Activated CD4-positive, alpha-beta memory T cell treated with anti-CD3 and anti-CD28 coated beads for 36 hours (primary cell): ENCODE results near the gene KSR1. TPM values are rescaled to one million over a fixed set of nuclear protein-coding genes. Genes with fewer than 3 reads are reported as not detected.

ENCODE experiments used
- CTCF ChIA-PET: fragments of 350-600 bp; sonication (Branson Sonifier 250); formaldehyde crosslinking; loops from one replicate; lab custom pipeline; 2021; ENCODE audit warnings: antibody characterized with exemption, inconsistent platforms; lab: Charles Lee
- POLR2A ChIA-PET: fragments of 350-600 bp; sonication (Branson Sonifier 250); formaldehyde crosslinking; loops from one replicate; lab custom pipeline; 2021; ENCODE audit warnings: antibody characterized with exemption; lab: Charles Lee
- DNase-seq: peaks from one replicate; pipeline ENCODE4 v3.0.0-alpha.2; 2020
- H3K27ac Mint-ChIP-seq: one replicate; pipeline ENCODE4 v1.8.0; 2021; ENCODE audit warnings: mixed read lengths
- H3K27me3 Mint-ChIP-seq: one replicate; pipeline ENCODE4 v1.8.0; 2021; ENCODE audit warnings: mixed read lengths
- H3K36me3 Mint-ChIP-seq: one replicate; pipeline ENCODE4 v1.8.0; 2021; ENCODE audit warnings: mixed read lengths
- H3K4me1 Mint-ChIP-seq: one replicate; pipeline ENCODE4 v1.8.0; 2021; ENCODE audit warnings: low read depth, mixed read lengths
- H3K4me3 Mint-ChIP-seq: one replicate; pipeline ENCODE4 v1.8.0; 2021; ENCODE audit warnings: mild to moderate bottlenecking, mixed read lengths
- H3K9me3 Mint-ChIP-seq: one replicate; pipeline ENCODE4 v1.8.0; 2021; ENCODE audit warnings: mixed read lengths
- intact Hi-C: fragments of 100-400 bp; cut with micrococcal nuclease; formaldehyde crosslinking; loops from one replicate; pipeline ENCODE4 v1.15.1; 2023
- total RNA-seq, 2 experiments: library from RNA; stranded (reverse); gene quantifications; one replicate each; pipeline ENCODE4 v1.2.3, GENCODE V29; 2021

Gene KSR1
- total RNA-seq, 2 experiments from 2014 or later, result 55.0 to 60.8 TPM

GRCh38 chr17:27477050-27477888 lies 21.0 kb downstream of the KSR1 start:
- POLR2A ChIA-PET, result no interaction called here
- H3K36me3 Mint-ChIP-seq, result peaks cover 4% of the 10 kb centered on the region
- H3K4me1 Mint-ChIP-seq, result peaks cover 95% of the 10 kb centered on the region
- H3K9me3 Mint-ChIP-seq, result no peaks in the 10 kb centered on the region
- no peaks in the 10 kb centered on the region for H3K27me3 Mint-ChIP-seq
- CTCF ChIA-PET, result interaction anchor here (0.6 to 1.9 kb wide), 5 partner anchors 11 to 126 kb away, joined by 3 to 5 read pairs (median 5); no protein-coding TSS in a partner anchor
- DNase-seq, result no peak
- intact Hi-C loops, result loop anchor here (10.0 kb wide), 2 partner anchors 48 to 242 kb away; no protein-coding TSS in a partner anchor
- no peak overlapping the region for H3K4me3 Mint-ChIP-seq
- no peak overlapping the region for H3K27ac Mint-ChIP-seq

GRCh38 chr17:27477971-27478684 lies 21.9 kb downstream of the KSR1 start:
- Mint-ChIP-seq H3K36me3 (peaks cover 4% of the 10 kb centered on the region), H3K27ac (no peak overlapping the region), H3K4me1 (peaks cover 89% of the 10 kb centered on the region), H3K4me3 (no peak overlapping the region), H3K9me3 (no peaks in the 10 kb centered on the region), H3K27me3 (no peaks in the 10 kb centered on the region)
- CTCF ChIA-PET, result interaction anchor here (0.6 to 1.9 kb wide), 4 partner anchors 11 to 174 kb away, joined by 3 to 5 read pairs (median 4); no protein-coding TSS in a partner anchor
- DNase-seq, result no peak
- POLR2A ChIA-PET, result no interaction called here
- intact Hi-C loops, result loop anchor here (10.0 kb wide), 2 partner anchors 47 to 243 kb away; no protein-coding TSS in a partner anchor

DNA sequence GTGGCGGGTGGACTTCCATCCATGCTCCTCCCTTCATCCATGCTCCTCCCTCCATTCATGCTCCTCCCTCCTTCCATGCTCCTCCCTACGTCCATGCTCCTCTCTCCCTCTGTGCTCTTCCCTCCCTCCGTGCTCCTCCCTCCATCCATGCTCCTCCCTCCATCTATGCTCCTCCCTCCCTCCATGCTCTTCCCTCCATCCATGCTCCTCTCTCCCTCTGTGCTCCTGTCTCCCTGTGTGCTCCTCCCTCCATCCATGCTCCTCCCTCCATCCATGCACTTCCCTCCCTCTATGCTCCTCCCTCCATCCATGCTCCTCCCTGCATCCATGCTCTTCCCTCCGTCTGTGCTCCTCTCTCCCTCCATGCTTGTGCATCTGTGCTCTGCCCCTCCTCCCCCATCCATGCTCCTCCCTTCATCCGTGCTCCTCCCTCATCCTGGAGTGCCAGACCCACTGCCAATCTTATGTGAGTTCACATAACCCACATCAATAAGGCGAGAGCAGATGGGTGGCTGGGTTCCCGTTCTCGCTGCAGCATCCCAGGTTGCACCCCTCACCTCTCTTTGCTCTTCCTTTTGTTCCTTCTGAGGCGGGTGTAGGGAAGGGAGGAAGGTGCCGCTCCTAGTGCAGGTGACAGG lies 22.8 kb downstream of the KSR1 start:
- DNase-seq, result no peak
- intact Hi-C loops, result loop anchor here (10.0 kb wide), 2 partner anchors 46 to 244 kb away; no protein-coding TSS in a partner anchor
- ChIA-PET CTCF (interaction anchor here (0.8 kb wide), 1 partner anchor 173 kb away, joined by 3 read pairs; no protein-coding TSS in a partner anchor), POLR2A (no interaction called here)
- Mint-ChIP-seq H3K27ac (no peak overlapping the region), H3K27me3 (no peaks in the 10 kb centered on the region), H3K4me3 (no peak overlapping the region), H3K36me3 (peaks cover 4% of the 10 kb centered on the region), H3K4me1 (peaks cover 82% of the 10 kb centered on the region), H3K9me3 (no peaks in the 10 kb centered on the region)

- no peak for DNase-seq
- Mint-ChIP-seq H3K4me1 (peaks cover 74% of the 10 kb centered on the region), H3K27ac (peak overlapping the region; percentile 42), H3K27me3 (no peaks in the 10 kb centered on the region), H3K4me3 (no peak overlapping the region), H3K36me3 (peaks cover 4% of the 10 kb centered on the region), H3K9me3 (no peaks in the 10 kb centered on the region)
- intact Hi-C loops, result loop anchor here (10.0 kb wide), 2 partner anchors 45 to 245 kb away; no protein-coding TSS in a partner anchor
- POLR2A ChIA-PET, result interaction anchor here (0.9 to 2.5 kb wide), 3 partner anchors 13 to 100 kb away, joined by 3 to 9 read pairs (median 3); no protein-coding TSS in a partner anchor
- CTCF ChIA-PET, result interaction anchor here (1.0 kb wide), 1 partner anchor 125 kb away, joined by 3 read pairs; no protein-coding TSS in a partner anchor
These were observed 23.6 kb downstream of the KSR1 start for GRCh38 chr17:27479838-27480237.

DNA sequence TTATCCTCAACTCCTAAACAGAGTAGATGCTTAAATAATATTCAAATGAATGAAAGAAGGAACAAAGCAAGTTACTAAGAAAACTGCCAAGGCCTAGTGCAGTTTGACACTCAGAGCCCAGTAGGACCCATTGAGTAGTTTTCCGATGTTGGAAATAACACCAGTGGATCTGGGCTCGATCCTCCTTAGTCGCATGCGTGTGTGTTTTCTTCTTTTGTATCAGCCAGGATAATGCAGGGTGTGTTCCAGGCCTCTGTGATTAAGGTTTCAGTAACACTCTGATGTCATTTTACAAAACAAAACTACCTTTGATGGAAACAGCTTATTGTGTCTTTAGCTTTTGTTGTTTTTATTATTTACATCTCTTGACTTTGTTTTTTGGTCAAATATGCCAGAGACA lies 24.5 kb downstream of the KSR1 start:
- Mint-ChIP-seq H3K4me1 (peaks cover 66% of the 10 kb centered on the region), H3K4me3 (no peak overlapping the region)

DNA sequence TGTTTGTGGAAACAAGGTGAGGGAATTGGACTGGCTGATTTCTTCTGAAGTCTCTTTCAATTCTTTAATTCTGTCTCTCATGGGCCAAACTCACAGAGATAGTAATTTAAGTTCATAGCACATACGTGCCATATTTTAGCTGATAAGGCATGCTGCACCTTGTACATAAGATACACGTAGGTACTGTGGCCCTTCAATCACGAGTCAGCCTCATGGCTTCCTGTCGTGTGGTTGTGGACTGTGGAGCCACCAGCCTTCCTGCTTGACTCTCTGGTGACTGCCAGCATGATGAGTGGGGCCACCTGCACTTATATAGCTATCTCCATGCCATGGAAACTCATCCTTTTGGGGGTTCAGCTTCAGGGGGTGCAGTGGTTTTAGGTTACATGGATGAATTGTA lies 25.1 kb downstream of the KSR1 start:
- H3K27me3 Mint-ChIP-seq, result no peaks in the 10 kb centered on the region
- peak overlapping the region; percentile 73 for H3K27ac Mint-ChIP-seq
- POLR2A ChIA-PET, result interaction anchor here (0.9 to 2.5 kb wide), 3 partner anchors 9 to 63 kb away, joined by 3 to 9 read pairs (median 3); no protein-coding TSS in a partner anchor
- CTCF ChIA-PET, result interaction anchor here (0.9 to 2.0 kb wide), 5 partner anchors 14 to 122 kb away, joined by 3 to 10 read pairs (median 3); no protein-coding TSS in a partner anchor
- no peaks in the 10 kb centered on the region for H3K9me3 Mint-ChIP-seq
- peak; percentile 76 for DNase-seq
- intact Hi-C loops, result no loop called here
- H3K4me3 Mint-ChIP-seq, result no peak overlapping the region
- peaks cover 59% of the 10 kb centered on the region for H3K4me1 Mint-ChIP-seq
- H3K36me3 Mint-ChIP-seq, result no peaks in the 10 kb centered on the region

More for the DNA sequence above, 24.5 kb downstream of the KSR1 start:
- Mint-ChIP-seq H3K27ac (peak overlapping the region; percentile 73), H3K9me3 (no peaks in the 10 kb centered on the region), H3K36me3 (peaks cover under 1% of the 10 kb centered on the region), H3K27me3 (no peaks in the 10 kb centered on the region)
- CTCF ChIA-PET, result interaction anchor here (1.1 to 2.0 kb wide), 2 partner anchors 119 to 122 kb away, joined by 3 to 10 read pairs; no protein-coding TSS in a partner anchor
- DNase-seq, result no peak
- POLR2A ChIA-PET, result interaction anchor here (0.7 to 2.5 kb wide), 6 partner anchors 9 to 99 kb away, joined by 3 to 9 read pairs (median 3); no protein-coding TSS in a partner anchor
- intact Hi-C loops, result no loop called here

GRCh38 chr17:27485125-27485524 lies 28.9 kb downstream of the KSR1 start:
- Mint-ChIP-seq H3K36me3 (peaks cover 11% of the 10 kb centered on the region), H3K27me3 (no peaks in the 10 kb centered on the region), H3K4me1 (peaks cover 26% of the 10 kb centered on the region), H3K27ac (no peak overlapping the region), H3K4me3 (no peak overlapping the region), H3K9me3 (no peaks in the 10 kb centered on the region)
- intact Hi-C loops, result no loop called here
- POLR2A ChIA-PET, result no interaction called here
- CTCF ChIA-PET, result interaction anchor here (1.0 kb wide), 1 partner anchor 117 kb away, joined by 3 read pairs; no protein-coding TSS in a partner anchor
- no peak for DNase-seq

DNA sequence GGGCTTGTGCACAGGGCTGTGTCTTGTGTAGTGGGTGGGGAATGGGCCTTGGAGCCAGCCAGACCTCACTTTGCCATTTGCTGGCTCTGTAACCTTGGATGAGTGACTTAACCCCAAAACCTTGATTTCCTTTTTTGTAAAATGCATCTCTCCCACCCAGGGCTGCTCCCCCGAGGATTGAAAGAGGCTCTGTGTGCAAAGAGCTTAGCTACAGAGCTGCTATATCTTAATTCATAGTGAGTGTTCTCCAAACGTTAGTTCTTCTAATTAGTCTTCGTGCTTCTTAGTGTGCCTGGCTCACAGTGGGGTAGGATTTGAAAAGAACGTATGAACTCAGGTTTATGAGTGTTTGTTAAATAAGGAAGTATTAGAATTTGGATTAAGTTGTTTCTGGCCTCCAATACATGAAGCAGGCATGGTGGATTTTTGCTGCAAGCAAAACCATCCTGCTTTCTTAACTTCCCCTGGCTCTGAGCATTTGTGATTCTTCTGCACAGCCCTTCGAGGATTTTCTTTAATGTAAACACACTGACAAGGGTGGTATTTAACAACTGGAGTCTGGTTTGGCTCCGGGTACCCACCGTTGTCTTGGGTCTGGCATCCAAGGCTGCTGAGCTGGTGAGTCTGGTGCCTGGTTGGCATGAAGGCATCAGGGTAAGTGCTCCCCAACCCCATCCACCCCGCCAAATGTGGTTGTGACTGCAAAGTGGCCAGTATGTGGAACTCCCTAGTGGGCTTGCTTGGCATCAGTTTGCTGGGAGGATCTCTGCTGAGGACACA lies 29.7 kb downstream of the KSR1 start:
- H3K27me3 Mint-ChIP-seq, result no peaks in the 10 kb centered on the region
- peaks cover 11% of the 10 kb centered on the region for H3K36me3 Mint-ChIP-seq
- no peaks in the 10 kb centered on the region for H3K9me3 Mint-ChIP-seq
- no peak for DNase-seq
- H3K4me1 Mint-ChIP-seq, result peaks cover 18% of the 10 kb centered on the region
- POLR2A ChIA-PET, result interaction anchor here (0.6 kb wide), 1 partner anchor 58 kb away, joined by 3 read pairs; no protein-coding TSS in a partner anchor
- H3K4me3 Mint-ChIP-seq, result no peak overlapping the region
- CTCF ChIA-PET, result interaction anchor here (1.0 kb wide), 1 partner anchor 116 kb away, joined by 3 read pairs; no protein-coding TSS in a partner anchor
- H3K27ac Mint-ChIP-seq, result no peak overlapping the region
- intact Hi-C loops, result no loop called here

- H3K9me3 Mint-ChIP-seq, result no peaks in the 10 kb centered on the region
- H3K36me3 Mint-ChIP-seq, result peaks cover 11% of the 10 kb centered on the region
- H3K4me3 Mint-ChIP-seq, result no peak overlapping the region
- no peak overlapping the region for H3K27ac Mint-ChIP-seq
- CTCF ChIA-PET, result no interaction called here
- no peaks in the 10 kb centered on the region for H3K27me3 Mint-ChIP-seq
- DNase-seq, result no peak
- intact Hi-C loops, result no loop called here
- peaks cover 15% of the 10 kb centered on the region for H3K4me1 Mint-ChIP-seq
- POLR2A ChIA-PET, result no interaction called here
These were observed 30.5 kb downstream of the KSR1 start for GRCh38 chr17:27486741-27487140.

DNA sequence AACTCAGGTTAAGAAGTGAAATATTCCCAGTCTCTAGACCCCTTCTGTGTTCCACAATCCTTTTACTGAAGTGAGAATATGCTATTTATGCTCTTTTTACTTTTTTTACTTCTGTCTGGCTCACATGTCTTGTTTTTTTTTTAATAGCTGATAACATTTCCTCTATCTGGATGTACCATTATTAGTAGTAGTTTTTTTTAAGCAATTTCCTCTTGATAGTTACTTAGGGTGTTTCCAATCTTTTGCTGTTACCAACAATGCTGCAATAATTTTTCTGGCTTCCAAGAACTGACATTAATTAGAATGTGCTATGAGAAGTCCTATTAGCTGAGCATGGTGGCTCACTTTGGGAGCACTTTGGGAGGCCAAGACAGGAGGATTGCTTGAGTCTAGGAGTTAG lies 32.0 kb downstream of the KSR1 start:
- Mint-ChIP-seq H3K27ac (no peak overlapping the region), H3K4me3 (no peak overlapping the region), H3K4me1 (peaks cover 9% of the 10 kb centered on the region), H3K9me3 (no peaks in the 10 kb centered on the region), H3K36me3 (peaks cover 14% of the 10 kb centered on the region), H3K27me3 (no peaks in the 10 kb centered on the region)
- CTCF ChIA-PET, result interaction anchor here (1.5 kb wide), 1 partner anchor 111 kb away, joined by 3 read pairs; no protein-coding TSS in a partner anchor
- intact Hi-C loops, result no loop called here
- DNase-seq, result no peak
- POLR2A ChIA-PET, result no interaction called here
